ENCODE data around the gene ZNF804A. TPM values are rescaled to one million over a fixed set of nuclear protein-coding genes. Genes with fewer than 3 reads are reported as not detected.

ZNF804A gene
- total and polyA plus RNA-seq, 9 donors: 0.07 to 0.28 (median 0.18) TPM; not detected in 3

DNA sequence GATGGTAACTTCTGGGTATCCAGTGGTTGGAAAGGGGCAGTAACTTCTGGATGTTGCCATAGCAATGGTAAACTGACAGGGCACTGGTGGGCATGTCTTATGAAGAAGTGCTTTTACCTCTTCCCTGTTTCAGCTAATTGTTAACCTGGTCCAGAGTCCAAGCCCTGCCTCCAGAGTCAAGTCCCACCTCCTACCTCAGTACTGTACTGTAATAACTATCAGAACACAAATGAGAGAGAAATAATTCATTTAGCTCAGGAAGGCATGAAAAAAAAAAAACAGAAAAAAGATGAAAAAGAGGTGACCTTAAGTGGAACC lies 237.0 kb downstream of the ZNF804A start:
- Histone ChIP-seq H3K27ac (no peak overlapping the region), H3K36me3 (no peaks in the 10 kb centered on the region), H3K9me3 (no peaks in the 10 kb centered on the region), H3K4me3 (no peak overlapping the region), H3K4me1 (ENCODE audit: insufficient read depth) (no peaks in the 10 kb centered on the region), H3K27me3 (no peaks in the 10 kb centered on the region)
- TF ChIP-seq, protein P1, sequence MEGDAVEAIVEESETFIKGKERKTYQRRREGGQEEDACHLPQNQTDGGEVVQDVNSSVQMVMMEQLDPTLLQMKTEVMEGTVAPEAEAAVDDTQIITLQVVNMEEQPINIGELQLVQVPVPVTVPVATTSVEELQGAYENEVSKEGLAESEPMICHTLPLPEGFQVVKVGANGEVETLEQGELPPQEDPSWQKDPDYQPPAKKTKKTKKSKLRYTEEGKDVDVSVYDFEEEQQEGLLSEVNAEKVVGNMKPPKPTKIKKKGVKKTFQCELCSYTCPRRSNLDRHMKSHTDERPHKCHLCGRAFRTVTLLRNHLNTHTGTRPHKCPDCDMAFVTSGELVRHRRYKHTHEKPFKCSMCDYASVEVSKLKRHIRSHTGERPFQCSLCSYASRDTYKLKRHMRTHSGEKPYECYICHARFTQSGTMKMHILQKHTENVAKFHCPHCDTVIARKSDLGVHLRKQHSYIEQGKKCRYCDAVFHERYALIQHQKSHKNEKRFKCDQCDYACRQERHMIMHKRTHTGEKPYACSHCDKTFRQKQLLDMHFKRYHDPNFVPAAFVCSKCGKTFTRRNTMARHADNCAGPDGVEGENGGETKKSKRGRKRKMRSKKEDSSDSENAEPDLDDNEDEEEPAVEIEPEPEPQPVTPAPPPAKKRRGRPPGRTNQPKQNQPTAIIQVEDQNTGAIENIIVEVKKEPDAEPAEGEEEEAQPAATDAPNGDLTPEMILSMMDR (IDR thresholded peaks at IDR 0.05): no peak
- TF ChIP-seq EP300 (IDR thresholded peaks at IDR 0.05) (no peak), POLR2A (IDR thresholded peaks at IDR 0.05) (no peak)
- intact Hi-C loops (cut with DNase I): no loop called here
- no peak for DNase-seq

DNA sequence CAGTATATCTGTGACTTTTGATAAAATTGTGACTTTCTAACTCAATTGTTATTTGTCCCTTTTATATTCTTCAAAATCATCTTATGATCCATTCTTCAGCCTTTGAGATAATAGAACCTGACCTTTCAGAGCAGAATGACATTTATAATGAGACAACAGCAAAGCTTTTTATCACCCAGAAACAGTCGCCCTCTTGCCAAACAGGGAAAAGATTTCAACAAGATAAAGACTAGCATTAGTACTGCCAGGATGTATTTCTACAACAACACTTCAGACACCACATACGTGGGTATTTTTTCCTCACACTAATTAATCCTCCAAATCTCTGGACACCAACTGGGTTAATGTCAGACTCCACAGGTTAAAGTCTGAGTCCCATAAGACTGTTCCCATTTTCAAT lies 249.0 kb downstream of the ZNF804A start:
- intact Hi-C loops (cut with DNase I): no loop called here
- Histone ChIP-seq H3K4me3 (no peak overlapping the region), H3K36me3 (no peaks in the 10 kb centered on the region), H3K27me3 (no peaks in the 10 kb centered on the region), H3K27ac (no peak overlapping the region), H3K4me1 (ENCODE audit: insufficient read depth) (no peaks in the 10 kb centered on the region), H3K9me3 (no peaks in the 10 kb centered on the region)
- no peak for DNase-seq
- TF ChIP-seq POLR2A (IDR thresholded peaks at IDR 0.05) (no peak), EP300 (IDR thresholded peaks at IDR 0.05) (no peak)
- TF ChIP-seq, protein P1 (IDR thresholded peaks at IDR 0.05): no peak
- WGBS, 3 donors: 73 to 84% (median 78%) methylated on average over 2 of the region's 2 CpGs

DNA sequence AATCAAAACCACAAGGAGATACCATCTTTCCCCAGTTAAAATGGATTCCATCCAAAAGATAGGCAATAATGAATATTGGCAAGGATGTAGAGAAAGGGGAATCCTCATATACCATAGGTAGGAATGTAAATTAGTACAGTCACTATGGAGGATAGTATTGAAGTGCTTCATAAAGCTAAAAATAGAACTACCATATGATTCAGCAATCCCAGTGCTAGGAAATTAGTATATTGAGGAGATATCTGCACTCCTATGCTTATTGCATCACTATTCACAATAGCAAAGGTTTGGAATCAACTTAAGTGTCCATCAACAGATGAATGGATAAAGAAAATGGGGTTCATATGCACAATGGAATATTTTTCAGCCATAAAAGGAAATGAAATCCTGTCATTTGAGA lies 251.2 kb downstream of the ZNF804A start:
- no peak overlapping the region for H3K27ac ChIP-seq
- no peak for DNase-seq
- H3K36me3 ChIP-seq: no peaks in the 10 kb centered on the region
- H3K4me1 ChIP-seq (ENCODE audit: insufficient read depth): no peaks in the 10 kb centered on the region
- no peaks in the 10 kb centered on the region for H3K9me3 ChIP-seq
- no peak for TF ChIP-seq POLR2A (IDR thresholded peaks at IDR 0.05)
- TF ChIP-seq, protein P1 (IDR thresholded peaks at IDR 0.05): no peak
- no peak for TF ChIP-seq EP300 (IDR thresholded peaks at IDR 0.05)
- no peak overlapping the region for H3K4me3 ChIP-seq
- no peaks in the 10 kb centered on the region for H3K27me3 ChIP-seq
- intact Hi-C loops (cut with DNase I): no loop called here

DNA sequence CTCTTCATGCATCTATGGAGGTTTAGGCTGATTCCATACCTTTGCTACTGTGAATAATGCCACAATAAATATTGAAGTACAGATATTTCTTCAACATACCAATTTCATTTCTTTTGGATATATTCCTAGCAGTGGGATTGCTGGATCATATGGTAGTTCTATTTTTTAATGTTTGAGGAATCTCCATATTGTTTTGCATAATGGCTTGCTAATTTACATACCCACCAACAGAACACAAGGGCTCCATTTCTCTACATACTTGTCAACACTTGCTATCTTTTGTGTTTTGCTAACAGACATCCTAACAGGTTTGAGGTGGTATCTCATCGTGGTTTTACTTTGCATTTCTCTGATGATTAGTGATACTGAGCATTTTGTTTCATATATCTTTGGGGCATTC lies 253.2 kb downstream of the ZNF804A start:
- no peak for DNase-seq
- H3K9me3 ChIP-seq: no peaks in the 10 kb centered on the region
- no peaks in the 10 kb centered on the region for H3K27me3 ChIP-seq
- TF ChIP-seq, protein P1 (IDR thresholded peaks at IDR 0.05): no peak
- TF ChIP-seq EP300 (IDR thresholded peaks at IDR 0.05): no peak
- no peak for TF ChIP-seq POLR2A (IDR thresholded peaks at IDR 0.05)
- no peak overlapping the region for H3K4me3 ChIP-seq
- 81 to 88% (median 85%) methylated on average over 1 of the region's 1 CpG for WGBS, 3 donors
- H3K27ac ChIP-seq: no peak overlapping the region
- no peaks in the 10 kb centered on the region for H3K36me3 ChIP-seq
- intact Hi-C loops (cut with DNase I): no loop called here
- H3K4me1 ChIP-seq (ENCODE audit: insufficient read depth): no peaks in the 10 kb centered on the region

DNA sequence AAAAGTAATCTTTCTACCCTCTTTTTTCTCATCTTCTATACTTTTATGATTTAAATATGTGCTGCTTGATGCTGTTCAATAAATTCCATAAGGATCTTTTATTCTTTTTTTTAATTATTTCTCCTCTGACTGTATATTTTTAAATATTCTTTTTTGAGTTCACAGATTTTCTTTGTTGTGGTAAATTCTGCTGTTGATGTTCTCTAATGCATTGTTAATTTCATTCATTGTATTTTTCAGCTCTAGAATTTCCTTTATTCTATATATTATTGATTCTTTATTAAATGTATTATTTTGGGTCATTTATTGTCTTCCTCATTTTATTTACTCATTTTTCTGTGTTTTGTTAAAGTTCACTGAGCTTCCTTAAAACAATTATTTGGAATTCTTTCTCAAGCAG lies 260.9 kb downstream of the ZNF804A start:
- no peak overlapping the region for H3K27ac ChIP-seq
- intact Hi-C loops (cut with DNase I): no loop called here
- H3K27me3 ChIP-seq: no peaks in the 10 kb centered on the region
- H3K4me3 ChIP-seq: no peak overlapping the region
- no peaks in the 10 kb centered on the region for H3K36me3 ChIP-seq
- TF ChIP-seq POLR2A (IDR thresholded peaks at IDR 0.05) (no peak), EP300 (IDR thresholded peaks at IDR 0.05) (no peak)
- TF ChIP-seq, protein P1 (IDR thresholded peaks at IDR 0.05): no peak
- no peak for DNase-seq
- H3K4me1 ChIP-seq (ENCODE audit: insufficient read depth): no peaks in the 10 kb centered on the region
- no peaks in the 10 kb centered on the region for H3K9me3 ChIP-seq
